WERI-Rb-1 (cell line): Measurements from ENCODE around the gene BCAR1.

Source experiments
- DNase-seq: peaks from one replicate; pipeline ENCODE4 v3.0.0-alpha.2; 2020
- H3K27ac ChIP-seq: fragments of 250-450 bp; sonication (Bioruptor Pico); 2 replicates; pipeline ENCODE4 v1.5.1; 2020; ENCODE audit warnings: mild to moderate bottlenecking, moderate library complexity
- H3K27me3 ChIP-seq: fragments of 250-450 bp; sonication (Bioruptor Pico); 2 replicates; pipeline ENCODE4 v1.5.1; 2021; ENCODE audit warnings: mild to moderate bottlenecking, low read depth, moderate library complexity; ENCODE audit not compliant: insufficient read depth, severe bottlenecking
- H3K36me3 ChIP-seq: fragments of 250-450 bp; sonication (Bioruptor Pico); 2 replicates; pipeline ENCODE4 v1.5.1; 2020; ENCODE audit warnings: mild to moderate bottlenecking, moderate library complexity
- H3K4me3 ChIP-seq: 2 replicates; pipeline ENCODE4 v1.5.1; 2011; ENCODE audit warnings: low read depth, mild to moderate bottlenecking, control low read depth, low read length
- H3K9me3 ChIP-seq: fragments of 250-450 bp; sonication (Bioruptor Pico); 2 replicates; pipeline ENCODE4 v1.5.1; 2021; ENCODE audit warnings: mild to moderate bottlenecking, moderate library complexity; ENCODE audit not compliant: severe bottlenecking
- CTCF ChIP-seq: IDR thresholded peaks from 2 replicates; pipeline ENCODE4 v1.5.1; 2011; ENCODE audit warnings: low read depth, mild to moderate bottlenecking, control low read depth, inconsistent platforms, low read length

BCAR1 gene

GRCh38 chr16:75239542-75240122, 11.8 kb downstream of the BCAR1 start:
- no peak for TF ChIP-seq CTCF
- Histone ChIP-seq H3K36me3 (peaks cover 30% of the 10 kb centered on the region), H3K27me3 (no peaks in the 10 kb centered on the region), H3K4me3 (no peak overlapping the region), H3K9me3 (no peaks in the 10 kb centered on the region), H3K27ac (no peak overlapping the region)
- no peak for DNase-seq

- DNase-seq: no peak
- Histone ChIP-seq H3K27me3 (no peaks in the 10 kb centered on the region), H3K27ac (no peak overlapping the region), H3K36me3 (peaks cover 36% of the 10 kb centered on the region), H3K9me3 (no peaks in the 10 kb centered on the region), H3K4me3 (no peak overlapping the region)
- no peak for TF ChIP-seq CTCF
These were observed 12.4 kb downstream of the BCAR1 start for GRCh38 chr16:75238853-75239541.

- Histone ChIP-seq H3K4me3 (no peak overlapping the region), H3K36me3 (peaks cover 42% of the 10 kb centered on the region), H3K27me3 (no peaks in the 10 kb centered on the region), H3K9me3 (no peaks in the 10 kb centered on the region), H3K27ac (no peak overlapping the region)
- no peak for DNase-seq
- TF ChIP-seq CTCF: no peak
These were observed 13.1 kb downstream of the BCAR1 start for GRCh38 chr16:75238132-75238852.

GRCh38 chr16:75237398-75238131, 13.9 kb downstream of the BCAR1 start:
- peaks cover 50% of the 10 kb centered on the region for H3K36me3 ChIP-seq
- peak; percentile 6 for DNase-seq
- no peak overlapping the region for H3K4me3 ChIP-seq
- H3K27me3 ChIP-seq: no peaks in the 10 kb centered on the region
- no peaks in the 10 kb centered on the region for H3K9me3 ChIP-seq
- TF ChIP-seq CTCF: no peak
- no peak overlapping the region for H3K27ac ChIP-seq

GRCh38 chr16:75236736-75237397, 14.6 kb downstream of the BCAR1 start:
- no peaks in the 10 kb centered on the region for H3K27me3 ChIP-seq
- TF ChIP-seq CTCF: no peak
- H3K36me3 ChIP-seq: peaks cover 56% of the 10 kb centered on the region
- H3K9me3 ChIP-seq: no peaks in the 10 kb centered on the region
- H3K27ac ChIP-seq: no peak overlapping the region
- DNase-seq: peak; percentile 7
- H3K4me3 ChIP-seq: no peak overlapping the region
